ENCODE measurements around the gene HSDL2.

- TF ChIP-seq CTCF (IDR thresholded peaks at IDR 0.05; ENCODE audit: low read length) = no peak
- TF ChIP-seq EZH2 (IDR thresholded peaks at IDR 0.05; ENCODE audit: borderline replicate concordance, low read length) = no peak
Measured at GRCh38 chr9:112377087-112377486, 2.8 kb upstream of the HSDL2 start.
